IPS-18a (cell line): Measurements from ENCODE around the gene MORC2.

Source experiments
- H3K27ac ChIP-seq: one replicate; pipeline ENCODE4 v1.5.1; 2013; ENCODE audit warnings: low read length
- H3K27me3 ChIP-seq: one replicate; pipeline ENCODE4 v1.6.1; 2013; ENCODE audit warnings: mild to moderate bottlenecking, low read length; ENCODE audit not compliant: control insufficient read depth, insufficient read depth
- H3K36me3 ChIP-seq: one replicate; pipeline ENCODE4 v1.6.1; 2013; ENCODE audit warnings: low read depth, low read length; ENCODE audit not compliant: control insufficient read depth
- H3K4me1 ChIP-seq: one replicate; pipeline ENCODE4 v1.6.1; 2013; ENCODE audit warnings: low read depth, low read length; ENCODE audit not compliant: control insufficient read depth
- H3K4me3 ChIP-seq: one replicate; pipeline ENCODE4 v1.5.1; 2013; ENCODE audit warnings: low read length
- H3K9ac ChIP-seq: one replicate; pipeline ENCODE4 v1.6.1; 2013; ENCODE audit warnings: mild to moderate bottlenecking, low read length, moderate library complexity
- H3K9me3 ChIP-seq: one replicate; pipeline ENCODE4 v1.6.1; 2013; ENCODE audit warnings: low read depth, low read length; ENCODE audit not compliant: control insufficient read depth

The MORC2 gene

GRCh38 chr22:30876221-30876751 lies 92.3 kb downstream of the MORC2 start:
- Histone ChIP-seq H3K4me3 (no peak overlapping the region), H3K4me1 (no peaks in the 10 kb centered on the region), H3K9ac (no peak overlapping the region), H3K27ac (no peak overlapping the region), H3K27me3 (no peaks in the 10 kb centered on the region), H3K36me3 (no peaks in the 10 kb centered on the region), H3K9me3 (no peaks in the 10 kb centered on the region)

- no peaks in the 10 kb centered on the region for H3K27me3 ChIP-seq
- no peak overlapping the region for H3K27ac ChIP-seq
- no peaks in the 10 kb centered on the region for H3K9me3 ChIP-seq
- H3K4me3 ChIP-seq = no peak overlapping the region
- no peaks in the 10 kb centered on the region for H3K36me3 ChIP-seq
- no peak overlapping the region for H3K9ac ChIP-seq
- no peaks in the 10 kb centered on the region for H3K4me1 ChIP-seq
Measured at GRCh38 chr22:30875481-30876215, 92.9 kb downstream of the MORC2 start.
